CD4-positive, alpha-beta T cell (primary cell): ENCODE measurements around the gene LRRK1. TPM values are rescaled to one million over a fixed set of nuclear protein-coding genes. Genes with fewer than 3 reads are reported as not detected.

Source experiments
- ATAC-seq: fragments of 200-7000 bp; cut with Tn5 transposase; one replicate; pipeline ENCODE4 v1.10.0; 2022; ENCODE audit warnings: mild to moderate bottlenecking; ENCODE audit not compliant: poor library complexity
- CTCF ChIA-PET: fragments of 350-600 bp; sonication (Branson Sonifier 250); formaldehyde crosslinking; loops from one replicate; lab custom pipeline; 2021; ENCODE audit warnings: antibody characterized with exemption, inconsistent platforms; lab: Charles Lee
- POLR2A ChIA-PET: fragments of 350-600 bp; sonication (Branson Sonifier 250); formaldehyde crosslinking; loops from one replicate; lab custom pipeline; 2021; ENCODE audit warnings: antibody characterized with exemption, inconsistent platforms; lab: Charles Lee
- DNase-seq, 14 experiments: peaks; one replicate each; pipeline ENCODE4 v3.0.0-alpha.2; 2013 to 2020; ENCODE audit warnings: mixed read lengths in 2 of 14
- H3K27ac ChIP-seq, 2 donors: one replicate each; pipeline versions ENCODE4 v1.5.1 to v1.7.0; 2013; ENCODE audit warnings: low read length in 2 of 2, low read depth in 1 of 2, mild to moderate bottlenecking in 1 of 2
- H3K27me3 ChIP-seq, 2 experiments: 1 replicate in 1 of 2; 2 replicates in 1 of 2; pipeline versions ENCODE4 v1.6.1 to v1.7.0; 2013; ENCODE audit warnings: low read length in 2 of 2, control low read depth in 1 of 2, mild to moderate bottlenecking in 1 of 2, moderate library complexity in 1 of 2; ENCODE audit not compliant: insufficient read depth in 2 of 2, control insufficient read depth in 1 of 2
- H3K36me3 ChIP-seq: one replicate; pipeline ENCODE4 v1.6.1; 2013; ENCODE audit warnings: low read length, control low read depth; ENCODE audit not compliant: insufficient read depth
- H3K4me1 ChIP-seq: one replicate; pipeline ENCODE4 v1.6.1; 2013; ENCODE audit warnings: low read length, control low read depth; ENCODE audit not compliant: insufficient read depth
- H3K4me3 ChIP-seq: one replicate; pipeline ENCODE4 v1.5.1; 2013; ENCODE audit warnings: mild to moderate bottlenecking, low read length, moderate library complexity
- H3K9me3 ChIP-seq, 2 experiments: 1 replicate in 1 of 2; 2 replicates in 1 of 2; pipeline versions ENCODE4 v1.6.1 to v1.7.0; 2013; ENCODE audit warnings: low read length in 2 of 2, mild to moderate bottlenecking in 2 of 2, control low read depth in 1 of 2, moderate library complexity in 1 of 2; ENCODE audit not compliant: control insufficient read depth in 1 of 2, insufficient read depth in 1 of 2
- H3K27ac Mint-ChIP-seq: one replicate; pipeline ENCODE4 v1.8.0; 2020; ENCODE audit warnings: mixed read lengths
- H3K27me3 Mint-ChIP-seq: one replicate; pipeline ENCODE4 v1.8.0; 2021; ENCODE audit warnings: mixed read lengths
- H3K36me3 Mint-ChIP-seq: one replicate; pipeline ENCODE4 v1.8.0; 2021; ENCODE audit warnings: low read depth, mixed read lengths
- H3K4me1 Mint-ChIP-seq: one replicate; pipeline ENCODE4 v1.8.0; 2021; ENCODE audit warnings: low read depth, mixed read lengths
- H3K4me3 Mint-ChIP-seq: one replicate; pipeline ENCODE4 v1.8.0; 2020; ENCODE audit warnings: mild to moderate bottlenecking, mixed read lengths
- H3K9me3 Mint-ChIP-seq: one replicate; pipeline ENCODE4 v1.8.0; 2020; ENCODE audit warnings: mixed read lengths
- intact Hi-C, 2 experiments: fragments of 100-400 bp; cut with DNase I in 1 of 2; cut with micrococcal nuclease in 1 of 2; formaldehyde crosslinking; loops; one replicate each; pipeline versions ENCODE4 v1.15.1 to v1.9.0; 2023 to 2025; cut with DNase I, micrococcal nuclease
- total RNA-seq, 174 experiments: library from RNA in 2 of 174; stranded (reverse) in 2 of 174; gene quantifications; one replicate each; pipeline ENCODE4 v1.2.3 and lab custom pipeline; 2021 to 2026
- TF ChIP-seq, protein P1 (sequence below): fragments of 200-600 bp; IDR thresholded peaks from one replicate; pipeline ENCODE4 v1.8.0; 2022; ENCODE audit warnings: antibody characterized with exemption, mild to moderate bottlenecking

The LRRK1 gene
- total RNA-seq, 2 experiments from 2014 or later, result 0.60 to 0.73 TPM

DNA sequence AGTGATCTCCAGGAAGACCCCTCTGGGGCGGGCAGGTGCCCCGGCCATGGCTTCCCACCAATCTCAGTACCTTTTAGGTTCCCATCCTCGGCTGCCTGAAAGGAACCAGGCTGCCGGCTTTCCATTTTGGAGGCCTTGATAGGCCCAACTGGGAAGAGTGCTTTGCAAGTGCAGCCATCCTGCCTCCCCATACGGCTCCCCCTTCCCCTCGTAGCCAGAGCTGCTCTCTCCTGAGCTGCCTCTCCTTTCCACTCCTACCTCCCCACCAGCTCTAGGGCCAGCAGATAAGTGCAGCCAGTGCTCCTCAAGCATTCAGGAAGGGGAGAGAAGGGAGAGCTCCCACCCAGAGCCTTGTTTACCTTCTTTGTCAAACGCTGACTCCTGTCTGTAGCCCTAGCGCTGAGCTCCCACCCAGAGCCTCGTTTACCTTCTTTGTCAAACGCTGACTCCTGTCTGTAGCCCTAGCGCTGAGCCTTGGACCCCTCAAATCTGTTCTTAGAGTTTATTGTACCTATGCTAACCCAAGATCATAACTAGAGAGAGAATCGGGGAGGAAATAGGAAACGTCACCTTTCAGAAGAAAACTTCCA is 133.0 kb downstream of the LRRK1 start:
- H3K4me1 Mint-ChIP-seq, result no peaks in the 10 kb centered on the region
- H3K4me3 ChIP-seq, result no peak overlapping the region
- DNase-seq (no peak), ATAC-seq (no peak)
- ChIA-PET POLR2A (no interaction called here), CTCF (no interaction called here)
- no peak overlapping the region for H3K4me3 Mint-ChIP-seq
- no peaks in the 10 kb centered on the region for H3K36me3 Mint-ChIP-seq
- H3K27ac ChIP-seq, result no peak overlapping the region
- no peak overlapping the region for H3K27ac Mint-ChIP-seq
- no peaks in the 10 kb centered on the region for H3K9me3 Mint-ChIP-seq
- H3K36me3 ChIP-seq, result no peaks in the 10 kb centered on the region
- no peaks in the 10 kb centered on the region for H3K27me3 Mint-ChIP-seq
- intact Hi-C loops, result no loop called here
- no peaks in the 10 kb centered on the region for H3K9me3 ChIP-seq
- H3K4me1 ChIP-seq, result no peaks in the 10 kb centered on the region
- H3K27me3 ChIP-seq, result no peaks in the 10 kb centered on the region
- TF ChIP-seq, protein P1, sequence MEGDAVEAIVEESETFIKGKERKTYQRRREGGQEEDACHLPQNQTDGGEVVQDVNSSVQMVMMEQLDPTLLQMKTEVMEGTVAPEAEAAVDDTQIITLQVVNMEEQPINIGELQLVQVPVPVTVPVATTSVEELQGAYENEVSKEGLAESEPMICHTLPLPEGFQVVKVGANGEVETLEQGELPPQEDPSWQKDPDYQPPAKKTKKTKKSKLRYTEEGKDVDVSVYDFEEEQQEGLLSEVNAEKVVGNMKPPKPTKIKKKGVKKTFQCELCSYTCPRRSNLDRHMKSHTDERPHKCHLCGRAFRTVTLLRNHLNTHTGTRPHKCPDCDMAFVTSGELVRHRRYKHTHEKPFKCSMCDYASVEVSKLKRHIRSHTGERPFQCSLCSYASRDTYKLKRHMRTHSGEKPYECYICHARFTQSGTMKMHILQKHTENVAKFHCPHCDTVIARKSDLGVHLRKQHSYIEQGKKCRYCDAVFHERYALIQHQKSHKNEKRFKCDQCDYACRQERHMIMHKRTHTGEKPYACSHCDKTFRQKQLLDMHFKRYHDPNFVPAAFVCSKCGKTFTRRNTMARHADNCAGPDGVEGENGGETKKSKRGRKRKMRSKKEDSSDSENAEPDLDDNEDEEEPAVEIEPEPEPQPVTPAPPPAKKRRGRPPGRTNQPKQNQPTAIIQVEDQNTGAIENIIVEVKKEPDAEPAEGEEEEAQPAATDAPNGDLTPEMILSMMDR, result no peak

DNA sequence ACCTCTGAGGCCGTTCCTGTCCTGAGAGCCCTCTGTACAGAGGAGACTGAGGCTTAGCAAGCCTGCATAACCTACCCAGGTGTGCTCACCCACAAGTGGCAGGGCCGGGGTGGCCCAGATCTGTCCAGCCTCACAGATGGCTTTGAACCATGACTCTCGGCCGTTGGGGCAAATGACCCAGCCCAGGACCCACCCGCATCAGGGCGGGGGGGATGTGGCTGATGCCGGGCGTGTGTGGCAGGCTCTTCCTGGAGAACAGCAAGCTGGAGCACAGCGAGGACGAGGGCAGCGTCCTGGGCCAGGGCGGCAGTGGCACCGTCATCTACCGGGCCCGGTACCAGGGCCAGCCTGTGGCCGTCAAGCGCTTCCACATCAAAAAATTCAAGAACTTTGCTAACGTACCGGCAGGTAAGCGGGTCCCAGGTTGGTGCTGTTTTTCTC is 133.5 kb downstream of the LRRK1 start:
- H3K36me3 ChIP-seq, result no peaks in the 10 kb centered on the region
- POLR2A ChIA-PET, result no interaction called here

GRCh38 chr15:101053261-101053660 is 134.1 kb downstream of the LRRK1 start:
- DNase-seq (peak in 1 of 14 experiments; percentile 5), ATAC-seq (no peak)
- H3K4me1 Mint-ChIP-seq, result no peaks in the 10 kb centered on the region

More for the DNA sequence above, 133.5 kb downstream of the LRRK1 start:
- TF ChIP-seq, protein P1, result no peak
- Histone ChIP-seq H3K27me3 (no peaks in the 10 kb centered on the region), H3K9me3 (no peaks in the 10 kb centered on the region), H3K4me1 (no peaks in the 10 kb centered on the region), H3K4me3 (no peak overlapping the region), H3K27ac (no peak overlapping the region)
- Mint-ChIP-seq H3K27ac (no peak overlapping the region), H3K4me3 (no peak overlapping the region), H3K36me3 (no peaks in the 10 kb centered on the region), H3K4me1 (no peaks in the 10 kb centered on the region), H3K27me3 (no peaks in the 10 kb centered on the region), H3K9me3 (no peaks in the 10 kb centered on the region)
- ATAC-seq (no peak), DNase-seq (peak in 1 of 14 experiments; percentile 3)
- intact Hi-C loops, result no loop called here
- CTCF ChIA-PET, result no interaction called here

More at GRCh38 chr15:101053261-101053660, 134.1 kb downstream of the LRRK1 start:
- Histone ChIP-seq H3K4me3 (no peak overlapping the region), H3K36me3 (no peaks in the 10 kb centered on the region), H3K27me3 (no peaks in the 10 kb centered on the region), H3K4me1 (no peaks in the 10 kb centered on the region), H3K27ac (no peak overlapping the region), H3K9me3 (no peaks in the 10 kb centered on the region)
- Mint-ChIP-seq H3K36me3 (no peaks in the 10 kb centered on the region), H3K9me3 (no peaks in the 10 kb centered on the region), H3K4me3 (no peak overlapping the region), H3K27me3 (no peaks in the 10 kb centered on the region), H3K27ac (no peak overlapping the region)
- TF ChIP-seq, protein P1, result no peak
- CTCF ChIA-PET, result no interaction called here
- intact Hi-C loops, result no loop called here
- POLR2A ChIA-PET, result no interaction called here
